ENCODE data around the gene CAPS.

CAPS gene

DNA sequence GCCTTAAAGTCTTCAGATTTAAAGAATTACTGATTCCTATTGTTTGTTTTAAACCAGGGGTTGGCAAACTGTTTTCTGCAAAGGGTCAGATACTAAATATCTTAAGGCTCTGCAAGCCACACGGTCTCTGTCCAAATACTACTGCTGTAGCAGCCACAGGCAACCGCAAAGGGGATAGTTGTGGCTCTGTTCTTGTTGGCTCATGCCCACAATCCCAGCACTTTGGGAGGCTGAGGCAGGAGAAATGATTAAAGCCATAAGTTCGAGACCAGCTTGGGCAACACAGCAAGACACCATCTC lies 41.5 kb downstream of the CAPS start:
- no peak for TF ChIP-seq ZFX (IDR thresholded peaks at IDR 0.05)
- TF ChIP-seq, protein P1, sequence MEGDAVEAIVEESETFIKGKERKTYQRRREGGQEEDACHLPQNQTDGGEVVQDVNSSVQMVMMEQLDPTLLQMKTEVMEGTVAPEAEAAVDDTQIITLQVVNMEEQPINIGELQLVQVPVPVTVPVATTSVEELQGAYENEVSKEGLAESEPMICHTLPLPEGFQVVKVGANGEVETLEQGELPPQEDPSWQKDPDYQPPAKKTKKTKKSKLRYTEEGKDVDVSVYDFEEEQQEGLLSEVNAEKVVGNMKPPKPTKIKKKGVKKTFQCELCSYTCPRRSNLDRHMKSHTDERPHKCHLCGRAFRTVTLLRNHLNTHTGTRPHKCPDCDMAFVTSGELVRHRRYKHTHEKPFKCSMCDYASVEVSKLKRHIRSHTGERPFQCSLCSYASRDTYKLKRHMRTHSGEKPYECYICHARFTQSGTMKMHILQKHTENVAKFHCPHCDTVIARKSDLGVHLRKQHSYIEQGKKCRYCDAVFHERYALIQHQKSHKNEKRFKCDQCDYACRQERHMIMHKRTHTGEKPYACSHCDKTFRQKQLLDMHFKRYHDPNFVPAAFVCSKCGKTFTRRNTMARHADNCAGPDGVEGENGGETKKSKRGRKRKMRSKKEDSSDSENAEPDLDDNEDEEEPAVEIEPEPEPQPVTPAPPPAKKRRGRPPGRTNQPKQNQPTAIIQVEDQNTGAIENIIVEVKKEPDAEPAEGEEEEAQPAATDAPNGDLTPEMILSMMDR (conservative IDR thresholded peaks at IDR 0.05) = no peak
- no peak overlapping the region for H3K27ac ChIP-seq

DNA sequence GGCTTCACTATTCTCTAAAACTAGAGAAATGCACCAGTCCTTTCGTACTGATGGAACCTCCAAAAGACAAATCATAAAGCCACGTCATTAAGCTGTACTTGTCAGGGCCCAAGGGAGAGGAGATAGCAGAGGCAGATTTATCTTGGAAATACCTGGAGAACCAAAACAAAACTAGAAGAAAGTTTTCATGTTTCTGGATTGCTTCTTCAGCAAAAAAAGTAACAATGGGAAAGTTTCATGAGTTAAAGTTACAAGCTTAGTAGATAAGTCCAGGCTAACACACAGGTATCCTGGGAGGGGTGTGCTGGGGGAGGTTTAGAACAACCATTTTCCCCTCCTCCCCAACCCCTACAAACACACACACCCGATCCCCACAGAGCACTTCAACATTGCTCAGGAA lies 42.3 kb downstream of the CAPS start:
- no peak for TF ChIP-seq ZFX (IDR thresholded peaks at IDR 0.05)
- TF ChIP-seq, protein P1 (conservative IDR thresholded peaks at IDR 0.05) = no peak
- no peak overlapping the region for H3K27ac ChIP-seq

DNA sequence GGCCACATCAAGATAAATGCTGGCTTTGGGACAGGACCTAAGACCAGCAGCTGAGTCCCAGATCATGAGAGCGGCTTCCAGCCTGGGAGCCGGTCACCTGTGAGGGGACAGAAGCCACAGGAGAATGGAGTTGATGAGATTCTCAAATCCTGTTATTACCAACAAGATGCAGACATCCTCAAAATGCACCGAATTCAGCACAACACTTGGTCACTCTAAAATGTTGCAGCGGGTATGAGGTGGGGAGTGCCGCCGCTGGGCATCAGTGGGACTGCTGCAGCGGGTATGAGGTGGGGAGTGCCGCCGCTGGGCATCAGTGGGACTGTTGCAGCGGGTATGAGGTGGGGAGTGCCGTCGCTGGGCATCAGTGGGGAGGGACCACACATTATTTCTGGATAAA lies 42.7 kb downstream of the CAPS start:
- TF ChIP-seq, protein P1 (conservative IDR thresholded peaks at IDR 0.05) = no peak
- TF ChIP-seq ZFX (IDR thresholded peaks at IDR 0.05) = no peak
- H3K27ac ChIP-seq = no peak overlapping the region

DNA sequence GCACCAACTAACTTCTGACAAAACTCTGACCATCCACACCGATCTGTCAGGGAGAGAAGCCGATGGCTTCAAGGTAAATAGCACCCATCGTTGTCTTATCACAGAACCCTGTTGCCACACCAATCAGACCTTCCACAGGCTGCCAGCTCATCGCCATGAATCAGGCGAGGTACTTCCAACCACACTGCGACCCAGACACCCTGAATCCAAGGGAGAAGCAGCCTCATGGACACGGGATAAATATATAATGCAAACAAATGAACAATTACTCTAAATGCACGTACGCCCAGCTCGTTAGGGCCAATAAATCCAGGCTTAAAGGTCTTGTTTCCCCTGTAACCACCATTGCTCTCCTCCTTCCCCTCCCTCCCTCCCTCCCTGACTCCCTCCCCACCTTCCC lies 43.1 kb downstream of the CAPS start:
- no peak overlapping the region for H3K27ac ChIP-seq
- no peak for TF ChIP-seq ZFX (IDR thresholded peaks at IDR 0.05)
- TF ChIP-seq, protein P1 (conservative IDR thresholded peaks at IDR 0.05) = no peak

DNA sequence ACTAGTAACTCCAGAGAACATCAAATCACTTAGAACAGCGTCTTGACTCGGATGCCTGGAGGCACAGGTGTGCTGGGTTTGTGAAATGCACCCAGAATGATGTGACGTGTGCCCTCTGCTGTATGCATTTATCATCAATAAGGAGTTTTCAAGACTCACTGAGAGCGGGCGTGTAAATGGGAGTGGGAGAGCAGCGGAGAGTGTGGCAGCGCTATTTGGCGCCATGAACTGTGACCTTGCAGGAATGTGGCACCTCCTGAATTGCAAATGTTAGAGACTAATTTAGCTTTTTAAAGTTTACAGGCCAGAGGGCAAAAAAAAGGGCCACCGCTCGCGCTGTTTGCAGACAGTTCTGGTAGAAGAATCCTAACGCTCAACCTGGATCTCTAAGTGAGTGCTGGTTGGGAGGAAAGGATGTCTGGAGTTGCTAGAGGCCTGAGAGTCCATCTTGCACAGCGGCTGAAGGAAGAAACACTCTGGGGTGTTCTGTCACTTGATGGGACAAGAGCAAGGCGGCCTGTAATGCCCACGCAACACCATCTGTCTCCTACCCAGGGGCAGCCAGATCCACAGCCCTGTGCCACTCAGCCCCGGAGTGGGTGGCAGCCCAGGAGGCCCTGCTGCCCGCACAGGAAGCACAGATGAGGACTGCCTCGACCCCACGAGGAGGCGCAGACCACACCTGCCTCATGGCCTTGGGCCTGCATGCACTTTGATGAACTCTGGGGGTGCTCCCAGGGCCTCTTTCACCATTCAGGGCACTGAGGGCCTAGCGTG lies 44.2 kb downstream of the CAPS start:
- H3K27ac ChIP-seq = no peak overlapping the region
- TF ChIP-seq, protein P1 (conservative IDR thresholded peaks at IDR 0.05) = no peak
- TF ChIP-seq ZFX (IDR thresholded peaks at IDR 0.05) = no peak

DNA sequence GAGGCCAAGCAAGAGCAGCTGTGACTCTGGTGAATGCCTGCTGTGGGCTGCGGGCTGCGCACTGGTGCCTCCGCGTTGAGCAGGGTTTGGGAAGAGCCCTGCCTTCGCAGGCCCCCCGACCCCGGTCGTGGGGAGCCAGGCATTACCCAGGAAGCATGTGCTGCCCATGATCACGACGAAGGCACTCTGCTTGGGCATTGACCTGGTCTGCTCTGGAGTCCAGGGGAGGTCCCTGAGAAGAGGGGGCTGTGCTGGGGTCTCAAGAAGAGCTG lies 44.7 kb downstream of the CAPS start:
- TF ChIP-seq ZFX (IDR thresholded peaks at IDR 0.05) = no peak
- TF ChIP-seq, protein P1 (conservative IDR thresholded peaks at IDR 0.05) = no peak
- H3K27ac ChIP-seq = no peak overlapping the region

DNA sequence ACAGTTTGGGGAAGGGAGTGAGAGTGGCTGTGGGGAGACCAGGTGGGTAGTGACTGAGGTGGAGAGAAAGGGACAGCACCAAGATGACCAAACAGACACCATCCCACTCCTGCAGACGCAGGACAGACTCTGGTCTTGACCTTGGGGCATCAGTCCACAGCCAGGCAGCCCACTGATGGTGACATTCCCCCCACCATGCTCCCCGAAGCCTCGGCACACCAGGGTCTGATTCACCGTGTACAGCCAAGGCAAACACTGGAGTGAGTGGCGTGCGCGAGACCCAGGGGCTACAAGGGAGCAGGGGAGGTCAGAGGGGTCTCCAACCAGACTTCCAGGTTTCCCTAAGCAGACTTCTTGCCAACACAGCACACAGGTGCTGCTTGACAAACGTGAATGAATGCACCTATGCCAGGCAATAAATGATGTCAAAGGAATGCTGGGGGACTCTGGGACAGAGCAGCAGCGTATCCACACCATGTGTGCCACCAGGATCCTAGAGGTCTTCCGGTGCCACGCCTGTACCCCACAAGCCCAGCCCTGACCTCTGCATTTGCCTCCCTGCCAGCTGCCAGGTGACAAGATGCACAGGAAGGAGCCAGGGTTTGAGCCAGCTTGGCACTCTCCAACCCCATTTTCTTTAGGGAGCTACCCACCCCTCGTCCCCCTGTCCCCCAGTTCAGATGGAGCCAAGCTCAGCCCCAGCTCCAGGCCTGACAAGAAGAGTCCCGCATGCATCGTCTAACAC lies 45.4 kb downstream of the CAPS start:
- H3K27ac ChIP-seq = no peak overlapping the region
- no peak for TF ChIP-seq ZFX (IDR thresholded peaks at IDR 0.05)
- TF ChIP-seq, protein P1 (conservative IDR thresholded peaks at IDR 0.05) = no peak
